ENCODE results near the gene SHH.

GRCh38 chr7:155759740-155760430 is 52.4 kb downstream of the SHH start:
- TF ChIP-seq POLR2A (IDR thresholded peaks at IDR 0.05) (no peak), CTCF (IDR thresholded peaks at IDR 0.05) (no peak)

Data from upper lobe of left lung (tissue), 4 donors.